Fibroblast of mammary gland (primary cell): ENCODE data around the gene CSKMT.
"Not testable (repeated sequence)": the region's sequence is repeated elsewhere in the genome, so short reads cannot be mapped to it uniquely, and the experiment has no call there.

Source experiments
- DNase-seq: peaks from one replicate; pipeline ENCODE4 v3.0.0-alpha.2; 2010; ENCODE audit warnings: low read depth
- H3K4me3 ChIP-seq: 2 replicates; pipeline ENCODE4 v1.5.1; 2011; ENCODE audit warnings: low read depth, mild to moderate bottlenecking, low read length, moderate library complexity; ENCODE audit not compliant: control insufficient read depth
- CTCF ChIP-seq: conservative IDR thresholded peaks from 2 replicates; pipeline ENCODE4 v1.5.1; 2011; ENCODE audit warnings: low read depth, low read length, inconsistent platforms; ENCODE audit not compliant: control insufficient read depth, insufficient read depth

CSKMT gene

GRCh38 chr11:62671236-62671607, 6.1 kb downstream of the CSKMT start:
- peak overlapping the region; percentile 86 for H3K4me3 ChIP-seq
- DNase-seq: peak; percentile 41
- no peak for TF ChIP-seq CTCF

DNA sequence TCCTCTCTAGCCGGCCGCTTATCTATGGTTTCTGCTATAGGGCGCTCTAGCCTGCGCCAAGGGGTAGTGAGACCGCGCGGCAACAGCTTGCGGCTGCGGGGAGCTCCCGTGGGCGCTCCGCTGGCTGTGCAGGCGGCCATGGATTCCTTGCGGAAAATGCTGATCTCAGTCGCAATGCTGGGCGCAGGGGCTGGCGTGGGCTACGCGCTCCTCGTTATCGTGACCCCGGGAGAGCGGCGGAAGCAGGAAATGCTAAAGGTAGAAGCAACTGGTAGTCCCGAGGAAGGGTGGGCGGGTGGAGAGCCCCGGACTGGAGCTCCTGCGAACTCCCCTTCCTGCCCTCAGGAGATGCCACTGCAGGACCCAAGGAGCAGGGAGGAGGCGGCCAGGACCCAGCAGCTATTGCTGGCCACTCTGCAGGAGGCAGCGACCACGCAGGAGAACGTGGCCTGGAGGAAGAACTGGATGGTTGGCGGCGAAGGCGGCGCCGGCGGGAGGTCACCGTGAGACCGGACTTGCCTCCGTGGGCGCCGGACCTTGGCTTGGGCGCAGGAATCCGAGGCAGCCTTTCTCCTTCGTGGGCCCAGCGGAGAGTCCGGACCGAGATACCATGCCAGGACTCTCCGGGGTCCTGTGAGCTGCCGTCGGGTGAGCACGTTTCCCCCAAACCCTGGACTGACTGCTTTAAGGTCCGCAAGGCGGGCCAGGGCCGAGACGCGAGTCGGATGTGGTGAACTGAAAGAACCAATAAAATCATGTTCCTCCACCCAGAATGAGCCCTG, 6.7 kb downstream of the CSKMT start, which contains the start of the genes LBHD1 and UQCC3:
LBHD1 (minus strand) TSS at position 660 of the 782 bp plus-strand sequence. CDS start 2,236 bp downstream, outside the sequence.
UQCC3 (plus strand) TSS at position 66 of the 782 bp plus-strand sequence; CDS start at position 139, 73 bp downstream.
- DNase-seq: peak; percentile 86
- peak within 1 kb of the TSS; percentile 86 for H3K4me3 ChIP-seq
- no peak for TF ChIP-seq CTCF

DNA sequence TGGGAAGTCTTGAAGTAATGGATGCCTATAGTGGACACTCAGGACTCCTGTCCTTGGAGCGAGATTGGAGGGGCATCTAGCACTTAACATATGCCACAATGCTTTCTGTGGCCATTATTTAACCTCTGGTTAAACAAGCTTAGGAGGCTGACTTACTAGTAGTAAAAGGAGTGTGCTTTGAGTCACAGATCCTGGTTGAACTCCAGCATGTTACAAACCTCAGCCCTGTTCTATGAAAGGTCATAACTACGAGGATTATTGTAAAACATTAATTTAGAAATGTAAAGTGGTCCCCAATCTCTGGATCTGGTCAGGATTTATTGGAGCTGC, 8.0 kb downstream of the CSKMT start:
- DNase-seq: peak; percentile 53
- peak overlapping the region; percentile 86 for H3K4me3 ChIP-seq
- no peak for TF ChIP-seq CTCF

DNA sequence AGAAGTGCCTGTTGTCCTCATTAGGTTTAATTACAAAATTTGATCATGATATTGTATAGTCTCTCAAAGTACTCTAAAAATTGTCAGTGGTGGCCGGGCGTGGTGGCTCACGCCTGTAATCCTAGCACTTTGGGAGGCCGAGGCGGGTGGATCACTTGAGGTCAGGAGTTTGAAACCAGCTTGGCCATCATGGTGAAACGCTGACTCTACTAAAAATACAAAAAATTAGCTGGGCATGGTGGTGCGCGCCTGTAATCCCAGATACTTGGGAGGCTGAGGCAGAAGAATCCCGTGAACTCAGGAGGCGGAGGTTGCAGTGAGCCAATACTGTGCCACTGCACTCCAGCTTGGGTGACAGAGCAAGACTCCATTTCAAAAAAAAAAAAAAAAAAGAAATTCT, 10.3 kb downstream of the CSKMT start:
- not testable (repeated sequence) for DNase-seq, H3K4me3 ChIP-seq

DNA sequence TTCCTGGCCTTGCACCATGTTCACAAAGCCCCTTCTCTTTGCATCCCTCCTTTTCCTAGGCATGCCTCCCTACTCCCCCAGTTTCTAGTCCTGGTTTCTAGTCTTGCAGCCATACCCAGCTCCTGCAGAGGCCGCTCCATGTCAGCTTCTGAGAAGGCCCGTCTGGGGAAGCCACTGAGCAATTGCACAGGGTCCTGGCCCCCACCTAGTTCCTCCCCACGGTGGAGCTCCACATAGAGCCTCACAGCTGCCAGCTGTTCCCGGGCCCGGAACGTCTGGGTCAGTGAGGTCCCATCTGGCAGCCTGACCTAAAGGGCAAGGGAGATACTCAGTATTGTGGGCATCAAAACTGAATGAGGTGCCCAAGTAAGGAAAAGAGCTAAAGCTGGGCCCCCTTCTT, 11.6 kb downstream of the CSKMT start:
- H3K4me3 ChIP-seq: no peak overlapping the region
- TF ChIP-seq CTCF: peak; percentile 5
- DNase-seq: no peak

DNA sequence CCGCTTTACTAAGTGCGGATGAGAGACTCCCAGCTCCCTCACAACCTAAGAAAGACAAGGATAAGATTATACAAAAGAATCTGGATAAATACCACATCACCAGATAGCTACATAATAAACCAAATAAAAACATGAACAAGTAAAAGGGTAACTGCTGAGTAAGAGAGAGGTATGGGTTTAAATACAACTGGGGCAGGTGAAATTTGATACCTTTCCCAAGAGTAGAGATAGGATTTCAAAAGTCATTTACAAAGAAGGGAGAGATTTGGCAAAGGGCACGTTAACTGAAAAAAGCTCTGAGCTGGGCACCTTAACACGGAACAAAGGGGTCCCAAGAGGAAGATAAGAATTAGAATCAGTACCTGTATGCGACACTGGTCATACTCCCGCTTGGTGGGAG, 12.0 kb downstream of the CSKMT start:
- DNase-seq: no peak
- no peak for TF ChIP-seq CTCF
- no peak overlapping the region for H3K4me3 ChIP-seq

DNA sequence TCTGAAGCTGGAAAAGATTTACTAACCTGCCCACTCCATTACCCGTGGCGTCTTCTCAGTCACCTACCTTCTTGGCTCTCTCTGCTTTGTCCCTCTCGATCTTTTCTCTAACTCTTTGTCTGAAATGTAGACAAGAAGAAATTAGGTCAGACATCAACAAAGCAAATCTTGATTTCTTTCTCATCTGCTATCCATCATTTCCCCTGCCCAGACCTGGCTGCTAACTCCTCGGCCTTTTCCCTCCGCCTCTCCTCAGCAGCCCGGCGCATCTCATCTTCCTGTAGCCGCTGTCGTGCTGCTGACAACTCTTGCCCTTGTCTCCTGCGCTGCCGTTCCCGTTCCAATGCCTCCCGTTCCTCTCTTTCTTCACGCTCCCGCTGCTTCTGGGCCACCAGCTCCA, 12.6 kb downstream of the CSKMT start:
- H3K4me3 ChIP-seq: peak overlapping the region; percentile 89
- TF ChIP-seq CTCF: no peak
- no peak for DNase-seq
